HG02938 (cell line): ENCODE measurements around the gene EGFL7.

Experiments
- ATAC-seq: cut with Tn5 transposase; IDR thresholded peaks from one replicate; pipeline ENCODE4 v1.9.1; 2021; ENCODE audit warnings: mild to moderate bottlenecking, moderate library complexity; ENCODE audit not compliant: unreplicated experiment

Gene EGFL7

GRCh38 chr9:136662656-136663581, at the start of gene EGFL7:
EGFL7 (plus strand) TSS chr9:136662916; CDS start chr9:136668283, 5,367 bp downstream.
- ATAC-seq, result no peak

DNA sequence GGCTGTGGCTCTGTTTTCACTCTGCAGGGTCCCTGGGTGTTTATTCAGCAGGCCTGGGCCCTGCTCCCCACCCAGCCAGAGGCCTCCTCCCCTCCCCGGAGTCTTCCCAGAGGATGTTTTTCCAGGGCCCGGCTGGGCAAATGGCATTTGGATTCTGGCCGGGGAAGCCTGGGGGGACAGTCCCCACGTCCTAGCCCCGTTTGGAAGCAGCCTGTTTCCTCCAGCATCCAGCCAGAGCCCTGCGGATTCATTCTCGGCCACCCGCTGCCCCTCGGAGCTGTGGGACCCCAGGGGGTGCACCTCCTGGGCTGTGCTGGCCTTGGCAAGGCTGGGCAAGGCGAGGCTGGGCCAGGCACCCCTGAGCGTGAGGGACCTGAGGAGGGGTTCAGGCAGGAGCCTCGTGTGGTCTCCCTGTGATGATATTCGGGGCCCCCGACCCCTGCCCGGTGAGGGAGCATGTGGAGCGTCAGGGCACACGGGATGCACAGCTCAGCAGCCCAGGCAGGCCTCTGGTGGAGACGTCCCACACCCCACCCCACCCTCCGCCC, 48.8 kb upstream of the EGFL7 start:
- ATAC-seq, result no peak

DNA sequence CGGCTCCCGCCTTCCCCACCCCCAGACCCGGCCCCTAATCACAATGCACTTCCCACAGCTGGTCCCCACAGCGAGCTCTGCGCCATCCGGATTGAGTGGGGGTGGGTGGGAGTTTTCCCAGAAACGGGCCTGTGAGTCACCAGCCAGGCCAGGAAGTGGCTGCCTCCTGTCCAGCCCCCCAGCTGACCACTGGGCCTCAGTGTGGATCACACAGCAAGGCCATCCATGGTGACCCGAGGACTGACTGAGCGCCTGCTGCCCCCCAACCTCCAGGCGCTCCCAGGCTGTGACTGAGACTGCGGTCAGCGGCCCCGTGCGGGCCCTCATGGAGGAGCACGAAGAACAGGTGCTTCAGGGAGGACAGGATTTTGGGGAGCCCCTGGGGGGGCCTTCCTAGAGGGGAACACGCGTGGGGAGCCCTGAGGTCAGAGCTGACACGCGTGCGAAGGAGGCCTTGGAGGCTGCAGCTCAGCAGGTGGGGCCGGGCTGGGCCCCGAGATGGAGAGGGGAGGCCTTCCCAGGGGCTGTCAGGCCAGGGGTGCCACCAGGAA, 48.3 kb upstream of the EGFL7 start:
- ATAC-seq, result no peak

GRCh38 chr9:136614967-136615623, 47.6 kb upstream of the EGFL7 start:
- ATAC-seq, result no peak

- ATAC-seq, result no peak
Observed at GRCh38 chr9:136615631-136616306, 46.9 kb upstream of the EGFL7 start.

GRCh38 chr9:136616307-136616635, 46.4 kb upstream of the EGFL7 start:
- no peak for ATAC-seq

DNA sequence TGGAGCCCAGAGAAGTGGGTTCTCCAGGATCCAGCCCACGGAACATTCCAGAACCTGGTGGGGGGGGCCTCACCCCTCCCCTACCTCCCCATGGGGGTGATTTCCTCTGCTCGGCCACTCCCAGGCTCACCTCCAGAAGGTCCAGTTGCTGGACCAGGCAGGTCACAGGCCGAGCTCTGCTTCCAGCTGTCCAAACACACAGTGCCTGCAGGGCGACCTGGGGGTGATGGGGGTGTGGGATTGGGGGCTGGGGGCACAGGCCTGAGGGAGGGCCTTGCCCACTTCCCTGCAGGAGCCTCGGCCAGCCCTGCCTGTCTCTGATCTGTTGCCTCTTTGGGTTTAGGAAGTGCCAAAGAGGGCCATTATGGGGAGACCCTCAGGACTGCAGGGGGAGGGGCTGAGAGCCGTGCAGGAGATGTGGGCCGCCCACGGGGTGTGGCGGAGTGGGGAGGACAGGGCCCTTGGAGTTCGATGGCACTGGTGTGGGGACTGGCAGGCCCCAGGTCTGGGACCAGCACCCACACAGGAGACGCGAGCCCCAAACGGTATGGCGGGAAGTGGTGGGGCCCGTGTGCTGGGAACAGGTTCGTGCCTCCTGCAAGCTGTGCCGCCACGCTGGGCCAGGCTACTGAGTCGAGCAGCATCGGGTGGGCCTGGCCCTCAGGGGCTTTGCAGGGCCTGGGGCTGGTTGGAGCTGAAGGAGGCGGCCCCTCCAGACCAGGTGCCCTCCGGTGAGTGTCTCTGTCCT, 45.6 kb upstream of the EGFL7 start:
- no peak for ATAC-seq

DNA sequence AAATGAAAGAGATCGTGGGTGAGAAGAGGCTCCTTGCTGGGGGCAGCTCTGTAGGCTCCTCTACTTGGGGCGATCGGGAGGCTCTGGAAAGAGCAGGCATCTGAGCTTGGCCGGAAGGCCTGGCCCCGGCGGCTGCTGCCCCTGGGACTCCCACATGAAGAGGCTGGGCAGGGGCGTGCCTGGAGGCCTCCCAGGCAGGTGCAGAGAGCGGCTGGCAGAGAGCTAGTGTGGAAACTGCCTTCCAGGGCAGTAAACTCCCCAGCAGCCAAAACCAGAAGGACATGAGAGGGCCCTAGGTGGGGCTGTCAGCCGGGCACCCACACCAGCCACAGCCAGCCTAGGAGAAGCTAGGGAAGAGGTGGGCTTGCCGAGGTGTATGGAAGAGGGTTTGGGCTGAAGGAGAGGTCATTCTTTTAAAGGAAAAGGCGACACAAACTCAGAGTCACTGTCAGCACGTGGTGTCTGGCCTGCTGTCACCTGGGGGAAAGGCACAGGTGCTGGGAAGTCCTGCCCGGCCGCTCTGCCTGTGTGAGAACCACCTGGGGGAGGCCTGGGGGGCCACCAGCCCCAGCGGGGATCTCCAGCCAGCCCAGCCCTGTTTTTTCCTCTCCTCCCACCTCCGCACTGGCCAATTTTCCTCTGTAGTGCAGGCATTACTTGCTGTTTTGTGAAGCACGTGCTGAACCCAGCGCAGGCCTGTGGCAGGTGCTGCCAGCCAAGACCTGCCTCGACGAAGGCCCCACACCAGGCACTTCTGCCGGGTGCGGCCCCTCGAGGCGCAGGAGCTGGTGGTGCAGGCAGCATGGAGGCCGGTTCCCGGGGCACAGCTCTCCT, 44.8 kb upstream of the EGFL7 start:
- ATAC-seq, result no peak

- no peak for ATAC-seq
Observed at GRCh38 chr9:136618580-136619547, 43.9 kb upstream of the EGFL7 start.

GRCh38 chr9:136619742-136620440, 42.8 kb upstream of the EGFL7 start:
- no peak for ATAC-seq

GRCh38 chr9:136620441-136621018, 42.2 kb upstream of the EGFL7 start:
- ATAC-seq, result no peak

DNA sequence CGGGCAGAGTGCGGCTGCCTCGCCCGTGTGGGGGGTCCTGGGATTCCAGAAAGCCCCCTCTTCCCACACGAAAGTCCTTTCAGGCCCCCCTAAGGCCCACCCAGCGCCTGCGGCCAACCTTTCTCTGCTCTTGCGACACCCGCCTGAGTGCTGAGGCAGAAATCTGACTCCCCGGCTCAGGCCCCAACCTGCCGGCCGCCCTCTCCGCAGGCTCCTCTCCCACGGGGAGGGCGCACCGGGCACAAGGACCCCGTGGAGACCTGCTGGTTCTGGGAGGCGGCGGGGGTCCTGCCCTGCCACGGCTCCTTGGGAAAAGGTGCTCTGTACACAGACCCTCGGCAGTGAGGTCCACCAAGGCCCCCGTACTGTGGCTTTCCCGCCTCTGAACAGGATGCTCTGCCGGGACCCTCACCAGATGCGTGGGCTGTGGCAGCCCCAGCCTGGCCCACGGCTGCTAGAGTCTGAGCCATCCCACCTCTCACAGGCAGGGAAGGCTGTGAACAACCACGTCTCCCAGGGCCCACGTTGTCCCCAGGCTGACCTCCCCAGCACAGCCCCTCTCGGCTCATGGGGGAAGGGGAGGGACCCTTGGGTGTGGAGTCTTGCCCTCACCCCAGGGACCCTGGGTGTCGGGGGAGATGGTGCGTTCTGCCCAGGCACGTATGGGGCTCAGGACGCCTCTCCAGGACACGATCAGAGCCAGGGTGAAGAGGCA, 41.5 kb upstream of the EGFL7 start:
- ATAC-seq, result no peak

- no peak for ATAC-seq
Observed at GRCh38 chr9:136621734-136622093, 41.0 kb upstream of the EGFL7 start.

GRCh38 chr9:136622538-136622948, 40.2 kb upstream of the EGFL7 start:
- ATAC-seq, result no peak

DNA sequence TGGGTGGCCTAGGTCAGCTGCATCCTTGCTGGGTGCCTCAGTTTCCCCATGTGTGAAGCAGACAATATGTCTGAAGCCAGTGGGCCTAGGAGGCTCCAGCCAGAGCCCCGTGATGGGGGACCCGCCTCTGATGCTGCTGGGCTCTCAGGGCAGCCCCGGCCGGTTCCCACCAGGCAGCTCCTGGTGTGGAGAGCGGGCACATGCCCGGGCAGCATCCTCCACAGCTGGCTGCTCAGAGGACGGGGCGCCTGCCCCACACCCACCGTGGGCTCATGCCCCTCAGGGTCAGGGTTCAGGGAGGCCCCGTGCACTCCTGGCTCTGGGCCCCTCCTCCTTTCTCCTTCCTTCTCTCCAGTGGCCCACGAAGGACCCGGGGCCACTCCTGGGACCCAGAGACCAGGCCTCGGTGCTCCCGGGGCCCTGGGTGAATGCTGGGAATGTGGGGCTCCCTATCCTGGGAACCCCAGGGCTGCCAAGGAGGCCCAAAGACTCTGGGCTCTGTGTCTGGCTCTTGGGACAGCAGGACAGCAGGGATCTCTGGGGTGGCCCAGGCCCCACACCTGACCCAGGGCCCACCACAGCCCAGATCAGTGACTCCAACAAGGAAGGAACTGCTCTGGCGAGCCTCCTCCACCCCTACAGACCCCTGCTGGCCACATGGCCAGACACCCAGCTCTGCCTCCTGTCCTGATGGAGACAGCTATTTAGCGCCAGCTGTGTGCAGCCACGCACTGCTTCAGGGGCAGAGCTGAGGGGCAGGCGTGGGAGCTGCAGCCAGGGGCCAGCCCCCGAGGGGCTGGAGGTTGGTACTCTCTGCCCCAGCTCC, 39.5 kb upstream of the EGFL7 start:
- ATAC-seq, result no peak

GRCh38 chr9:136623842-136624183, 38.9 kb upstream of the EGFL7 start:
- ATAC-seq, result no peak
